Endothelial cell of umbilical vein (primary cell): ENCODE results near the gene TMED5.

Source experiments
- CTCF ChIP-seq, 2 donors: IDR thresholded peaks; 1 replicate in 1 of 2; 2 replicates in 1 of 2; pipeline ENCODE4 v1.5.1; 2011; ENCODE audit warnings: low read length in 2 of 2, mild to moderate bottlenecking in 2 of 2, moderate library complexity in 2 of 2, control low read depth in 1 of 2, inconsistent platforms in 1 of 2, low read depth in 1 of 2; ENCODE audit not compliant: insufficient read depth in 1 of 2; ENCODE audit errors: extremely low read depth in 1 of 2
- GATA2 ChIP-seq: IDR thresholded peaks from 2 replicates; pipeline ENCODE4 v1.7.0; 2011; ENCODE audit warnings: low read depth, mild to moderate bottlenecking, moderate library complexity, mixed read lengths, low read length; ENCODE audit not compliant: insufficient read length, insufficient read depth
- JUN ChIP-seq: IDR thresholded peaks from 2 replicates; pipeline ENCODE4 v1.6.1; 2011; ENCODE audit warnings: borderline replicate concordance, low read depth; ENCODE audit not compliant: insufficient read length, insufficient read depth
- MAX ChIP-seq: IDR thresholded peaks from 2 replicates; pipeline ENCODE4 v1.6.1; 2011; ENCODE audit not compliant: insufficient read depth, insufficient read length
- POLR2A ChIP-seq: IDR thresholded peaks from 2 replicates; pipeline ENCODE4 v1.6.1; 2012; ENCODE audit warnings: low read depth, mild to moderate bottlenecking, control low read depth, low read length
- POLR2AphosphoS5 ChIP-seq: IDR thresholded peaks from 2 replicates; pipeline ENCODE4 v1.6.1; 2012; ENCODE audit warnings: low read depth, mild to moderate bottlenecking, control low read depth, low read length, moderate library complexity; ENCODE audit not compliant: insufficient read depth

- TF ChIP-seq CTCF (IDR thresholded peaks at IDR 0.05; ENCODE audit: extremely low read depth in 1 of 2, insufficient read depth in 1 of 2, low read depth in 1 of 2, low read length in 2 of 2) (no peak), JUN (no peak), POLR2A (no peak), POLR2AphosphoS5 (no peak), MAX (no peak), GATA2 (no peak)
These were observed 16.4 kb upstream of the TMED5 start for GRCh38 chr1:93196591-93196990.
